HepG2 (cell line): ENCODE measurements around the gene RELL1. TPM values are rescaled to one million over a fixed set of nuclear protein-coding genes. Genes with fewer than 3 reads are reported as not detected.

Experiments
- GLMP ChIP-seq: sonication (generic); formaldehyde crosslinking; IDR thresholded peaks from 2 replicates; pipeline ENCODE4 v1.9.0; 2021; ENCODE audit warnings: missing genetic modification reagents, mild to moderate bottlenecking, borderline replicate concordance
- HNRNPK ChIP-seq: fragments of 200-400 bp; formaldehyde crosslinking; IDR thresholded peaks from 2 replicates; pipeline ENCODE4 v1.6.1; 2018; ENCODE audit warnings: low read length, low read depth, moderate library complexity, mild to moderate bottlenecking; ENCODE audit not compliant: poor library complexity, severe bottlenecking
- NR2F2 ChIP-seq: IDR thresholded peaks from 2 replicates; pipeline ENCODE4 v1.6.1; 2012; ENCODE audit warnings: low read depth, inconsistent platforms, borderline replicate concordance
- SMARCC2 ChIP-seq: fragments of 450-650 bp; IDR thresholded peaks from 2 replicates; pipeline ENCODE4 v1.6.1; 2017; ENCODE audit warnings: antibody characterized with exemption, mild to moderate bottlenecking
- SRSF9 ChIP-seq: fragments of 200-400 bp; formaldehyde crosslinking; IDR thresholded peaks from 2 replicates; pipeline ENCODE4 v1.6.1; 2018; ENCODE audit warnings: borderline replicate concordance, mild to moderate bottlenecking, low read depth, low read length; ENCODE audit not compliant: insufficient read depth, poor library complexity, severe bottlenecking
- ZBTB10 ChIP-seq: sonication (generic); formaldehyde crosslinking; IDR thresholded peaks from 2 replicates; pipeline ENCODE4 v1.4.0; 2020; ENCODE audit warnings: missing genetic modification reagents, borderline replicate concordance
- ZBTB42 ChIP-seq: sonication (generic); formaldehyde crosslinking; IDR thresholded peaks from 2 replicates; pipeline ENCODE4 v1.5.0; 2020; ENCODE audit warnings: mild to moderate bottlenecking, missing genetic modification reagents
- ZFP82 ChIP-seq: sonication (generic); formaldehyde crosslinking; IDR thresholded peaks from 2 replicates; pipeline ENCODE4 v1.5.1; 2020; ENCODE audit warnings: mild to moderate bottlenecking, missing genetic modification reagents, borderline replicate concordance
- ZNF253 ChIP-seq: sonication (generic); formaldehyde crosslinking; IDR thresholded peaks from 2 replicates; pipeline ENCODE4 v1.8.0; 2022; ENCODE audit warnings: mild to moderate bottlenecking, missing genetic modification reagents, borderline replicate concordance
- ZNF720 ChIP-seq: sonication (generic); formaldehyde crosslinking; IDR thresholded peaks from 2 replicates; pipeline ENCODE4 v1.4.0; 2020; ENCODE audit warnings: missing genetic modification reagents
- polyA plus RNA-seq, 8 experiments: library from polyadenylated mRNA; depleted of rRNA in 3 of 8; stranded (reverse) in 7 of 8; unstranded in 1 of 8; fragments of >200 nt; fragmentation: Illumina TruSeq in 4 of 8; extraction: Trizol in 4 of 8; gene quantifications; 2 replicates each; pipeline versions ENCODE4 v1.2.1 to v1.2.3, GENCODE V29; 2011 to 2016; ENCODE audit warnings: low read depth in 4 of 8, missing spikeins in 1 of 8, mixed read lengths in 1 of 8; ENCODE audit not compliant: insufficient read depth in 1 of 8
- total RNA-seq, 5 experiments: library from RNA; depleted of rRNA; stranded (reverse); fragments of >200 nt; fragmentation: Illumina TruSeq; extraction: Trizol; gene quantifications; 2 replicates each; pipeline ENCODE4 v1.2.3, GENCODE V29; 2016; ENCODE audit warnings: low read depth in 1 of 5
- TF ChIP-seq, protein P1 (sequence below): sonication (generic); formaldehyde crosslinking; IDR thresholded peaks from 2 replicates; pipeline ENCODE4 v1.4.0; 2020; ENCODE audit warnings: missing genetic modification reagents, borderline replicate concordance
- TF ChIP-seq, protein P2 (sequence below): sonication (generic); formaldehyde crosslinking; IDR thresholded peaks from 2 replicates; pipeline ENCODE4 v1.5.0; 2020; ENCODE audit warnings: mild to moderate bottlenecking, missing genetic modification reagents

Gene RELL1
- total and polyA plus RNA-seq, 2 of the 13 experiments (the other 11 are each of a cell fraction or from before 2014, with no cell fraction given), result 8.4 to 58.4 TPM

- TF ChIP-seq SMARCC2 (no peak), HNRNPK (peak; percentile 62), ZBTB10 (CRISPR knock-in tag) (peak; percentile 61; the same call in 1 of the 2 replicates), ZNF720 (CRISPR knock-in tag) (no peak), ZNF253 (peak; percentile 83; the same call in 1 of the 2 replicates), ZBTB42 (no peak), ZFP82 (CRISPR knock-in tag) (0 out of 2 replicates have a peak, but pooled peaks have one; percentile 59), SRSF9 (no peak), NR2F2 (no peak), GLMP (no peak)
- TF ChIP-seq, protein P1, sequence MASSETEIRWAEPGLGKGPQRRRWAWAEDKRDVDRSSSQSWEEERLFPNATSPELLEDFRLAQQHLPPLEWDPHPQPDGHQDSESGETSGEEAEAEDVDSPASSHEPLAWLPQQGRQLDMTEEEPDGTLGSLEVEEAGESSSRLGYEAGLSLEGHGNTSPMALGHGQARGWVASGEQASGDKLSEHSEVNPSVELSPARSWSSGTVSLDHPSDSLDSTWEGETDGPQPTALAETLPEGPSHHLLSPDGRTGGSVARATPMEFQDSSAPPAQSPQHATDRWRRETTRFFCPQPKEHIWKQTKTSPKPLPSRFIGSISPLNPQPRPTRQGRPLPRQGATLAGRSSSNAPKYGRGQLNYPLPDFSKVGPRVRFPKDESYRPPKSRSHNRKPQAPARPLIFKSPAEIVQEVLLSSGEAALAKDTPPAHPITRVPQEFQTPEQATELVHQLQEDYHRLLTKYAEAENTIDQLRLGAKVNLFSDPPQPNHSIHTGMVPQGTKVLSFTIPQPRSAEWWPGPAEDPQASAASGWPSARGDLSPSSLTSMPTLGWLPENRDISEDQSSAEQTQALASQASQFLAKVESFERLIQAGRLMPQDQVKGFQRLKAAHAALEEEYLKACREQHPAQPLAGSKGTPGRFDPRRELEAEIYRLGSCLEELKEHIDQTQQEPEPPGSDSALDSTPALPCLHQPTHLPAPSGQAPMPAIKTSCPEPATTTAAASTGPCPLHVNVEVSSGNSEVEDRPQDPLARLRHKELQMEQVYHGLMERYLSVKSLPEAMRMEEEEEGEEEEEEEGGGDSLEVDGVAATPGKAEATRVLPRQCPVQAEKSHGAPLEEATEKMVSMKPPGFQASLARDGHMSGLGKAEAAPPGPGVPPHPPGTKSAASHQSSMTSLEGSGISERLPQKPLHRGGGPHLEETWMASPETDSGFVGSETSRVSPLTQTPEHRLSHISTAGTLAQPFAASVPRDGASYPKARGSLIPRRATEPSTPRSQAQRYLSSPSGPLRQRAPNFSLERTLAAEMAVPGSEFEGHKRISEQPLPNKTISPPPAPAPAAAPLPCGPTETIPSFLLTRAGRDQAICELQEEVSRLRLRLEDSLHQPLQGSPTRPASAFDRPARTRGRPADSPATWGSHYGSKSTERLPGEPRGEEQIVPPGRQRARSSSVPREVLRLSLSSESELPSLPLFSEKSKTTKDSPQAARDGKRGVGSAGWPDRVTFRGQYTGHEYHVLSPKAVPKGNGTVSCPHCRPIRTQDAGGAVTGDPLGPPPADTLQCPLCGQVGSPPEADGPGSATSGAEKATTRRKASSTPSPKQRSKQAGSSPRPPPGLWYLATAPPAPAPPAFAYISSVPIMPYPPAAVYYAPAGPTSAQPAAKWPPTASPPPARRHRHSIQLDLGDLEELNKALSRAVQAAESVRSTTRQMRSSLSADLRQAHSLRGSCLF (CRISPR knock-in tag), result no peak
- TF ChIP-seq, protein P2, sequence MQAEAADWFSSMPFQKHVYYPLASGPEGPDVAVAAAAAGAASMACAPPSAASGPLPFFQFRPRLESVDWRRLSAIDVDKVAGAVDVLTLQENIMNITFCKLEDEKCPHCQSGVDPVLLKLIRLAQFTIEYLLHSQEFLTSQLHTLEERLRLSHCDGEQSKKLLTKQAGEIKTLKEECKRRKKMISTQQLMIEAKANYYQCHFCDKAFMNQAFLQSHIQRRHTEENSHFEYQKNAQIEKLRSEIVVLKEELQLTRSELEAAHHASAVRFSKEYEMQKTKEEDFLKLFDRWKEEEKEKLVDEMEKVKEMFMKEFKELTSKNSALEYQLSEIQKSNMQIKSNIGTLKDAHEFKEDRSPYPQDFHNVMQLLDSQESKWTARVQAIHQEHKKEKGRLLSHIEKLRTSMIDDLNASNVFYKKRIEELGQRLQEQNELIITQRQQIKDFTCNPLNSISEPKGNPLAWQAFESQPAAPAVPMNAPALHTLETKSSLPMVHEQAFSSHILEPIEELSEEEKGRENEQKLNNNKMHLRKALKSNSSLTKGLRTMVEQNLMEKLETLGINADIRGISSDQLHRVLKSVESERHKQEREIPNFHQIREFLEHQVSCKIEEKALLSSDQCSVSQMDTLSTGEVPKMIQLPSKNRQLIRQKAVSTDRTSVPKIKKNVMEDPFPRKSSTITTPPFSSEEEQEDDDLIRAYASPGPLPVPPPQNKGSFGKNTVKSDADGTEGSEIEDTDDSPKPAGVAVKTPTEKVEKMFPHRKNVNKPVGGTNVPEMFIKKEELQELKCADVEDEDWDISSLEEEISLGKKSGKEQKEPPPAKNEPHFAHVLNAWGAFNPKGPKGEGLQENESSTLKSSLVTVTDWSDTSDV, result no peak
Observed at GRCh38 chr4:37685823-37686372, 278 bp downstream of the RELL1 start (continued).
